Ovary (tissue), 9 donors: ENCODE data around the gene ARHGAP27. TPM values are rescaled to one million over a fixed set of nuclear protein-coding genes. Genes with fewer than 3 reads are reported as not detected.
"Not testable (repeated sequence)": the region's sequence is repeated elsewhere in the genome, so short reads cannot be mapped to it uniquely, and the experiment has no call there.

Source experiments
- DNase-seq, 5 donors: peaks; one replicate each; pipeline ENCODE4 v3.0.0-alpha.2; 2019 to 2020
- H3K27ac ChIP-seq, 2 donors: fragments of 200-600 bp; one replicate each; pipeline versions ENCODE4 v1.5.1 to v1.8.0; 2019 to 2022
- H3K27me3 ChIP-seq: fragments of 200-600 bp; one replicate; pipeline ENCODE4 v1.8.0; 2022
- H3K36me3 ChIP-seq: fragments of 200-600 bp; sonication (generic); one replicate; pipeline ENCODE4 v1.5.1; 2019
- H3K4me1 ChIP-seq: one replicate; pipeline ENCODE4 v1.8.1; 2013; ENCODE audit warnings: mild to moderate bottlenecking, moderate library complexity; ENCODE audit not compliant: insufficient read depth
- H3K4me3 ChIP-seq: fragments of 200-600 bp; sonication (generic); one replicate; pipeline ENCODE4 v1.5.1; 2017
- H3K9me3 ChIP-seq, 2 donors: fragments of 200-600 bp in 1 of 2; sonication (generic) in 1 of 2; one replicate each; pipeline versions ENCODE4 v1.5.1 to v1.8.1; 2013 to 2019; ENCODE audit warnings: mild to moderate bottlenecking in 1 of 2, moderate library complexity in 1 of 2
- CTCF ChIP-seq, 3 donors: fragments of 450-650 bp in 2 of 3; fragments of 200-600 bp in 1 of 3; IDR thresholded peaks; one replicate each; pipeline versions ENCODE4 v1.5.1 to v1.8.0; 2016 to 2022; ENCODE audit warnings: antibody characterized with exemption in 3 of 3, mild to moderate bottlenecking in 1 of 3
- EP300 ChIP-seq: sonication (generic); formaldehyde crosslinking; IDR thresholded peaks from one replicate; pipeline ENCODE4 v1.6.1; 2017; ENCODE audit warnings: antibody characterized with exemption
- POLR2A ChIP-seq: fragments of 450-650 bp; IDR thresholded peaks from one replicate; pipeline ENCODE4 v1.6.1; 2017; ENCODE audit warnings: antibody characterized with exemption, mild to moderate bottlenecking, moderate library complexity
- WGBS, 3 donors: extraction: QIAGEN DNeasy Blood & Tissue Kit in 1 of 3; methylation state at CpG; one replicate each; pipeline versions ENCODE4 v1.1.5 to v1.1.7; 2013 to 2017; 5-methylcytosine and 5-hydroxymethylcytosine counted together
- intact Hi-C, 4 donors: fragments of 100-400 bp; cut with DNase I; formaldehyde crosslinking; loops; one replicate each; pipeline versions ENCODE4 v1.11.0 to v1.15.1; 2022 to 2023
- polyA plus RNA-seq, 2 donors: library from polyadenylated mRNA; stranded (reverse); fragments of 200-250 nt in 1 of 2; fragments of 350-450 nt in 1 of 2; fragmentation: Illumina TruSeq in 1 of 2; extraction: RNeasy Lipid Tissue Mini Kit (QIAGEN cat#74804) in 1 of 2; gene quantifications; one replicate each; pipeline ENCODE4 v1.2.3, GENCODE V29; 2013 to 2014
- total RNA-seq, 7 donors: library from RNA; depleted of rRNA in 2 of 7; stranded (reverse); fragments of >200 nt in 2 of 7; fragmentation: NEBNext Ultra II Directional in 3 of 7; extraction: Animal tissue kit (Norgen Biotek cat#: 25700) in 3 of 7; gene quantifications; one replicate each; pipeline versions ENCODE4 v1.1.0 to v1.2.4, GENCODE V29; 2016 to 2023
- donor health status: DM: no; HTN: no; CAD: no; lungs with moderate emphysema.
- donor health status: DM: no; HTN: no; CAD: no.
- donor health status: Bipolar disorder and iron deficiency.
- donor health status: DM: yes; HTN: yes; CAD: no.
- donor health status: DM: no; HTN: no; CAD: no.
- donor health status: DM: yes; HTN: yes; CAD: no.

ARHGAP27 gene
- total and polyA plus RNA-seq, 9 donors, result 3.7 to 41.7 (median 8.7) TPM

- DNase-seq, H3K36me3 ChIP-seq, H3K27ac ChIP-seq, H3K4me1 ChIP-seq, H3K27me3 ChIP-seq, H3K9me3 ChIP-seq, H3K4me3 ChIP-seq, intact Hi-C loops: not testable (repeated sequence)
- 82 to 84% (median 82%) methylated on average over 8 of the region's 8 CpGs for WGBS, 3 donors
Measured at GRCh38 chr17:45446872-45447625, 14.4 kb upstream of the ARHGAP27 start.

- H3K4me3 ChIP-seq, intact Hi-C loops, H3K9me3 ChIP-seq, H3K27ac ChIP-seq, H3K4me1 ChIP-seq, H3K27me3 ChIP-seq, H3K36me3 ChIP-seq, DNase-seq: not testable (repeated sequence)
- WGBS, 3 donors, result 69 to 74% (median 71%) methylated on average over 15 to 16 of the region's 16 CpGs
Measured at GRCh38 chr17:45445901-45446743, 13.5 kb upstream of the ARHGAP27 start.

GRCh38 chr17:45444856-45445820, 12.5 kb upstream of the ARHGAP27 start:
- intact Hi-C loops, H3K4me1 ChIP-seq, H3K27me3 ChIP-seq, DNase-seq, H3K27ac ChIP-seq, H3K9me3 ChIP-seq, H3K36me3 ChIP-seq, H3K4me3 ChIP-seq: not testable (repeated sequence)
- 86 to 91% (median 88%) methylated on average over 20 to 21 of the region's 21 CpGs for WGBS, 3 donors

GRCh38 chr17:45444301-45444700, 11.6 kb upstream of the ARHGAP27 start:
- not testable (repeated sequence) for H3K27ac ChIP-seq

GRCh38 chr17:45443371-45444260, 10.9 kb upstream of the ARHGAP27 start:
- intact Hi-C loops, H3K9me3 ChIP-seq, H3K36me3 ChIP-seq, DNase-seq, H3K4me1 ChIP-seq, H3K4me3 ChIP-seq, H3K27me3 ChIP-seq, H3K27ac ChIP-seq: not testable (repeated sequence)
- WGBS, 3 donors, result 72 to 84% (median 83%) methylated on average over 9 to 10 of the region's 10 CpGs

More at GRCh38 chr17:45444301-45444700, 11.6 kb upstream of the ARHGAP27 start:
- H3K9me3 ChIP-seq, H3K4me3 ChIP-seq, intact Hi-C loops, H3K4me1 ChIP-seq, H3K27me3 ChIP-seq, H3K36me3 ChIP-seq, DNase-seq: not testable (repeated sequence)
- WGBS, 3 donors, result 88 to 90% (median 89%) methylated on average over 10 of the region's 10 CpGs

GRCh38 chr17:45441526-45442310, 9.0 kb upstream of the ARHGAP27 start:
- intact Hi-C loops, result no loop called here
- no peaks in the 10 kb centered on the region for H3K4me1 ChIP-seq
- no peak overlapping the region for H3K4me3 ChIP-seq
- H3K9me3 ChIP-seq, result no peaks in the 10 kb centered on the region
- DNase-seq, result peak in 1 of 5 donors; percentile 7
- no peak overlapping the region for H3K27ac ChIP-seq
- no peaks in the 10 kb centered on the region for H3K27me3 ChIP-seq
- H3K36me3 ChIP-seq, result no peaks in the 10 kb centered on the region
- no peak for TF ChIP-seq EP300
- no peak for TF ChIP-seq CTCF (IDR thresholded peaks at IDR 0.05)
- no peak for TF ChIP-seq POLR2A
- WGBS, 3 donors, result 70 to 81% (median 72%) methylated on average over 13 to 14 of the region's 14 CpGs

GRCh38 chr17:45440839-45441515, 8.3 kb upstream of the ARHGAP27 start:
- H3K27ac ChIP-seq, H3K4me3 ChIP-seq, DNase-seq, H3K36me3 ChIP-seq, intact Hi-C loops, H3K4me1 ChIP-seq, H3K27me3 ChIP-seq, H3K9me3 ChIP-seq: not testable (repeated sequence)
- WGBS, 3 donors, result 77 to 82% (median 80%) methylated on average over 7 of the region's 7 CpGs
